ENCODE data around the gene BICDL2. TPM values are rescaled to one million over a fixed set of nuclear protein-coding genes. Genes with fewer than 3 reads are reported as not detected.

Gene BICDL2
- total and polyA plus RNA-seq, 9 of the 15 experiments (the other 6 are each of a cell fraction or from before 2014, with no cell fraction given), result 0.09 to 0.28 (median 0.09) TPM; not detected in 6

DNA sequence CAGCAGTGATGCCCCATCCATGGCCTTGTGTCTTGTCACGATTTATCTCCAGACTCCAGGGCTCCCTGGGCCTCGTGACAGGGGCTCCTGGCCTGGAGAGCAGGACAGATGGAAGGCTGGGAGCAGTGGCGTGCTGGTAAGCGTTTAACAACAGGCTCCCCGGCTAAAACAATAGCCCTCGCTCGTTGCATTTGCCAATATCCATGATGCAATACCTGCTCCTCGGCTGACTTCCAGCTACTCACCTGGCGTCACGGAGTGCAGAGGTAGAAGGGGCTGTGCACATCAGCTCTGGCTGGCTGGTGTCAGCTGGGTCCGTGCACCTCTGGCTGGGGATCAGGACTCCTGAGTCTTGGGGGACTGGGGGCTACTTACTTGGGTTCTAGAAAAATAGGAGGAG is 1.5 kb upstream of the BICDL2 start:
- no peaks in the 10 kb centered on the region for H3K9me1 ChIP-seq (ENCODE audit: control insufficient read depth, insufficient read depth, low read length)
- peak overlapping the region in 1 of 2 experiments; percentile 17; a peak in 1 of 4 replicates for H3K9ac ChIP-seq (ENCODE audit: insufficient read depth in 1 of 2, low read depth in 2 of 2, low read length in 2 of 2)
- FAIRE-seq (no peak), DNase-seq (ENCODE audit: extremely low read depth in 1 of 4, low spot score in 3 of 4) (no peak), ATAC-seq (peak; percentile 61)
- H3K27me3 ChIP-seq (ENCODE audit: control insufficient read depth in 2 of 2, insufficient read depth in 2 of 2, low read length in 2 of 2), result peaks cover 54 to 67% of the 10 kb centered on the region in 2 experiments
- no peak overlapping the region for H3K4me2 ChIP-seq (ENCODE audit: insufficient read depth, low read length)
- 6% methylated on average over 11 of the region's 11 CpGs for WGBS (ENCODE audit: insufficient coverage, low coverage, missing lambda C conversion rate)
- H3K27ac ChIP-seq (ENCODE audit: extremely low read depth, low read depth, low read length), result no peak overlapping the region
- H3K9me3 ChIP-seq (replicated peaks; ENCODE audit: control insufficient read depth, insufficient read depth, low read depth, low read length), result no peaks in the 10 kb centered on the region
- peaks cover 0 to 16% of the 10 kb centered on the region in 2 experiments; a peak in 2 of 5 replicates for H3K4me1 ChIP-seq (replicated peaks in 1 of 2; ENCODE audit: control insufficient read depth in 2 of 2, insufficient read depth in 2 of 2, low read length in 2 of 2)
- no peaks in the 10 kb centered on the region for H3K36me3 ChIP-seq (ENCODE audit: control insufficient read depth, insufficient read depth, low read length)
- intact Hi-C loops (cut with micrococcal nuclease), result no loop called here
- no TSS peak for BruUV-seq (replicated peaks)
- no peaks in the 10 kb centered on the region for H3K79me2 ChIP-seq (ENCODE audit: control insufficient read depth, insufficient read depth, low read length)
- H3K4me3 ChIP-seq, result no peak overlapping the region
- ChIA-PET POLR2A (interaction anchor here (0.6 to 1.0 kb wide), 3 partner anchors 38 to 197 kb away, joined by 3 read pairs; partner anchors contain the start of gene ZNF200), CTCF (ENCODE audit: low intra/inter-chr PET ratio) (no interaction called here)
- no peak overlapping the region for H2AFZ ChIP-seq (ENCODE audit: low read depth, low read length)
- peak; percentile 77 for TF ChIP-seq CEBPB (tag; IDR thresholded peaks at IDR 0.05)
- no peak for TF ChIP-seq MEIS2 (IDR thresholded peaks at IDR 0.05; ENCODE audit: partially characterized antibody)
- TF ChIP-seq, protein P1, sequence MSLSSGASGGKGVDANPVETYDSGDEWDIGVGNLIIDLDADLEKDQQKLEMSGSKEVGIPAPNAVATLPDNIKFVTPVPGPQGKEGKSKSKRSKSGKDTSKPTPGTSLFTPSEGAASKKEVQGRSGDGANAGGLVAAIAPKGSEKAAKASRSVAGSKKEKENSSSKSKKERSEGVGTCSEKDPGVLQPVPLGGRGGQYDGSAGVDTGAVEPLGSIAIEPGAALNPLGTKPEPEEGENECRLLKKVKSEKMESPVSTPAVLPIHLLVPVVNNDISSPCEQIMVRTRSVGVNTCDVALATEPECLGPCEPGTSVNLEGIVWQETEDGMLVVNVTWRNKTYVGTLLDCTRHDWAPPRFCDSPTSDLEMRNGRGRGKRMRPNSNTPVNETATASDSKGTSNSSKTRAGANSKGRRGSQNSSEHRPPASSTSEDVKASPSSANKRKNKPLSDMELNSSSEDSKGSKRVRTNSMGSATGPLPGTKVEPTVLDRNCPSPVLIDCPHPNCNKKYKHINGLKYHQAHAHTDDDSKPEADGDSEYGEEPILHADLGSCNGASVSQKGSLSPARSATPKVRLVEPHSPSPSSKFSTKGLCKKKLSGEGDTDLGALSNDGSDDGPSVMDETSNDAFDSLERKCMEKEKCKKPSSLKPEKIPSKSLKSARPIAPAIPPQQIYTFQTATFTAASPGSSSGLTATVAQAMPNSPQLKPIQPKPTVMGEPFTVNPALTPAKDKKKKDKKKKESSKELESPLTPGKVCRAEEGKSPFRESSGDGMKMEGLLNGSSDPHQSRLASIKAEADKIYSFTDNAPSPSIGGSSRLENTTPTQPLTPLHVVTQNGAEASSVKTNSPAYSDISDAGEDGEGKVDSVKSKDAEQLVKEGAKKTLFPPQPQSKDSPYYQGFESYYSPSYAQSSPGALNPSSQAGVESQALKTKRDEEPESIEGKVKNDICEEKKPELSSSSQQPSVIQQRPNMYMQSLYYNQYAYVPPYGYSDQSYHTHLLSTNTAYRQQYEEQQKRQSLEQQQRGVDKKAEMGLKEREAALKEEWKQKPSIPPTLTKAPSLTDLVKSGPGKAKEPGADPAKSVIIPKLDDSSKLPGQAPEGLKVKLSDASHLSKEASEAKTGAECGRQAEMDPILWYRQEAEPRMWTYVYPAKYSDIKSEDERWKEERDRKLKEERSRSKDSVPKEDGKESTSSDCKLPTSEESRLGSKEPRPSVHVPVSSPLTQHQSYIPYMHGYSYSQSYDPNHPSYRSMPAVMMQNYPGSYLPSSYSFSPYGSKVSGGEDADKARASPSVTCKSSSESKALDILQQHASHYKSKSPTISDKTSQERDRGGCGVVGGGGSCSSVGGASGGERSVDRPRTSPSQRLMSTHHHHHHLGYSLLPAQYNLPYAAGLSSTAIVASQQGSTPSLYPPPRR (CRISPR knock-in tag; IDR thresholded peaks at IDR 0.05; ENCODE audit: borderline replicate concordance), result no peak
- TF ChIP-seq, protein P2, sequence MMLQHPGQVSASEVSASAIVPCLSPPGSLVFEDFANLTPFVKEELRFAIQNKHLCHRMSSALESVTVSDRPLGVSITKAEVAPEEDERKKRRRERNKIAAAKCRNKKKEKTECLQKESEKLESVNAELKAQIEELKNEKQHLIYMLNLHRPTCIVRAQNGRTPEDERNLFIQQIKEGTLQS (IDR thresholded peaks at IDR 0.05), result peak; percentile 79
- TF ChIP-seq, protein P2 (CRISPR knock-in tag; conservative IDR thresholded peaks at IDR 0.05), result no peak
- TF ChIP-seq CEBPG (CRISPR knock-in tag; IDR thresholded peaks at IDR 0.05), result peak; percentile 89
- TF ChIP-seq CEBPG (tag; conservative IDR thresholded peaks at IDR 0.05 in 1 of 2, IDR thresholded peaks at IDR 0.05 in 1 of 2), result peak; percentile 53 to 78; a peak in 3 of 4 replicates
- in situ Hi-C loops (cut with MboI), result no loop called here
- H4K20me1 ChIP-seq (replicated peaks; ENCODE audit: control insufficient read depth, insufficient read depth, low read length), result peaks cover 8% of the 10 kb centered on the region

Measured in K562 (cell line).